B cell (primary cell): ENCODE results near the gene BPIFB1.

Source experiments
- CTCF ChIP-seq: fragments of 200-600 bp; IDR thresholded peaks from one replicate; pipeline ENCODE4 v1.8.0; 2022; ENCODE audit warnings: antibody characterized with exemption, mild to moderate bottlenecking
- EZH2 ChIP-seq: IDR thresholded peaks from 2 replicates; pipeline ENCODE4 v1.6.1; 2012; ENCODE audit warnings: borderline replicate concordance, low read depth, mild to moderate bottlenecking, moderate library complexity, low read length; ENCODE audit not compliant: insufficient read depth, poor library complexity, severe bottlenecking

- TF ChIP-seq CTCF (no peak), EZH2 (no peak)
Measured at GRCh38 chr20:33282196-33282934, 649 bp upstream of the BPIFB1 start.
